HG02623 (cell line): ENCODE results near the gene CNIH2.
A peak's percentile ranks its signal among the peaks of the same experiment; 100 is the strongest.

Source experiments
- ATAC-seq: cut with Tn5 transposase; IDR thresholded peaks from one replicate; pipeline ENCODE4 v1.9.1; 2021; ENCODE audit warnings: moderate library complexity; ENCODE audit not compliant: unreplicated experiment

The CNIH2 gene

DNA sequence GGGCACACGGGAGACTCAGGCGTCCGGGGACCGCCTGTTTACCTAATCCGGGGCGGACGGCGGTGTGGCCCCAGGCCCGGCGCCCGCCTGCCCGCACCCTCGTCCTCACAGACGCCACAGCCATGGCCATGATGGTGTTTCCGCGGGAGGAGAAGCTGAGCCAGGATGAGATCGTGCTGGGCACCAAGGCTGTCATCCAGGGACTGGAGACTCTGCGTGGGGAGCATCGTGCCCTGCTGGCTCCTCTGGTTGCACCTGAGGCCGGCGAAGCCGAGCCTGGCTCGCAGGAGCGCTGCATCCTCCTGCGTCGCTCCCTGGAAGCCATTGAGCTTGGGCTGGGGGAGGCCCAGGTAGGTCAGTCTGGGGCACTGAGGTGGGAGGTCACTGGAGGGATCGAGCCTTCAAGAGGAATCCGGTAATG is 19.5 kb upstream of the CNIH2 start:
- no peak for ATAC-seq

DNA sequence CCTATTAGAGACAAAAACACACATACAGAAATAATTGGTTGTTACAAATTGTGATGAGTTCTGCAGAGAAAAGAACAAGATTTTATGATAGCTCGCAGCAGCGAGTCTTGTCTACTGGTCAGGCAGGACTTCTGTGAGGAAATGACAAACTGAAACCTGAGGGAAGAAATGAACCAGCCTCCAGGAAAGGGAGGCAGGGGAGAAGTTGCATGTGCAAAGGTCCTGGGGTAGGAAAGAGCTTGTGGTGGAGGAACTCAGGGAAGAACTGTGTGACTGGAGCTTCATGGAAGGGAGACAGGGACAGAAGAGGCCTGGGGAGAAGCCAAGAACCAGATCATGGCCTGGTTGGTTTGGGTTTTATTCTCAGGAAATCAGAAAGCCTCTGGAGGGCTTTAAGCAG is 18.8 kb upstream of the CNIH2 start:
- no peak for ATAC-seq

DNA sequence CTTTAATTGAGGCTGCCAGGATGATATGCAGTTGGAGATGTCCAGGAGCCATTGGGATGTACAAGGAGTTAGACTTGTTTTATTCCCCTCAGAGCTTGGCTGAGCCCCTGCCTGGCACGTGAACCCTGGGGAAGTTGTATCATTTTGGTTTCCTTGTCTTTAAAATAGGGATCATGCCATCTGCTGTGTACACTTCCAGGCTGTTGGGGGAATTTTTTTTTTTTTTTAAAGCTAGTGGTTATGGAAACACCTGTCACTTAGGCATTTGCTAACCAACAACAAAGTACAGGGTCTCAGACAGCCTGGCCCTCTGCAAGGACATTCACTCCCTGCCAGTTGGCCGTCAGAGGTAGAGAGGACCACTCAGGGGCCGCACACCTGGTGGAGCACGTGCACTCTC is 18.0 kb upstream of the CNIH2 start:
- ATAC-seq, result no peak

DNA sequence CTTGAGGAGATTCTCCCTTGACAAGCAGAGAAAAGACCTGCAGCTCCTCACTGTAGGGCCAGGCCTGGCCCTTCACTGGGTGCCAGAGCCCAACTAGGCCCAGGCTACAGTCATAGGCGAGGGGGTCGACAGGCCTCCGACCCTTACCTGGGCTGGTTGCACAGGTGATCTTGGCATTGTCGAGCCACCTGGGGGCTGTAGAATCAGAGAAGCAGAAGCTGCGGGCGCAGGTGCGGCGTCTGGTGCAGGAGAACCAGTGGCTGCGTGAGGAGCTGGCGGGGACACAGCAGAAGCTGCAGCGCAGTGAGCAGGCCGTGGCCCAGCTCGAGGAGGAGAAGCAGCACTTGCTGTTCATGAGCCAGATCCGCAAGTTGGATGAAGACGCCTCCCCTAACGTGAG is 16.4 kb upstream of the CNIH2 start:
- ATAC-seq, result no peak

DNA sequence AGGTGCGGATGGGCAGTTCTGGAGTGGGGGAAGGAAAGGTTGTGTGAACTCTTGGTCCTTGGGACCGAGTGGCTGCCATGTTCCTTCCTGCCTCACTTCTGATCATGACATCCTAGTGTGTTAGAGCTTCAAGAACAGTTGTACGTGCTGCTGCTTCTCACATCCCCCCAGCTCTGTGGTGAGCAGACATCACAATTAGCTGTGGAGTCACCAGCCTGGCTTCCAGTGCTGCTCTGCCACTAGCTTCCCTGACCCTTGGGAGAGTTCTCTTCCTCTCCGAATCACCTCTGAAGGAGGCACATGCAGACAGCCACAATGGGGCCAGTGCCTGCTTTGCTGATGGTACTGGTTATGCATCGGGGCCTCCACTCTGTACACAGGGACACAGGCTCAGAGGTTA is 15.8 kb upstream of the CNIH2 start:
- no peak for ATAC-seq

DNA sequence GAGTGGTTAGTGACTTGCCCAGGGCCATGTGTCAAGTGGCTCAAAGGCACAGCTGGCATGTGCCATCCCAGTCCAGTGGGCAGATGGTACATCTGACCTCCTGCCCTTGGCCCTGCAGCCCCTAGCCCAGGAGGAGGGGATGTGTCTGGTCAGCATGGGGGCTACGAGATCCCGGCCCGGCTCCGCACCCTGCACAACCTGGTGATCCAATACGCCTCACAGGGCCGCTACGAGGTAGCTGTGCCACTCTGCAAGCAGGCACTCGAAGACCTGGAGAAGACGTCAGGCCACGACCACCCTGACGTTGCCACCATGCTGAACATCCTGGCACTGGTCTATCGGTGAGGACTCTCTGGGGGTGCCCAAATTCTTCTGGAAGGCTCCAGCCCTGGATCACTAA is 15.3 kb upstream of the CNIH2 start:
- no peak for ATAC-seq

DNA sequence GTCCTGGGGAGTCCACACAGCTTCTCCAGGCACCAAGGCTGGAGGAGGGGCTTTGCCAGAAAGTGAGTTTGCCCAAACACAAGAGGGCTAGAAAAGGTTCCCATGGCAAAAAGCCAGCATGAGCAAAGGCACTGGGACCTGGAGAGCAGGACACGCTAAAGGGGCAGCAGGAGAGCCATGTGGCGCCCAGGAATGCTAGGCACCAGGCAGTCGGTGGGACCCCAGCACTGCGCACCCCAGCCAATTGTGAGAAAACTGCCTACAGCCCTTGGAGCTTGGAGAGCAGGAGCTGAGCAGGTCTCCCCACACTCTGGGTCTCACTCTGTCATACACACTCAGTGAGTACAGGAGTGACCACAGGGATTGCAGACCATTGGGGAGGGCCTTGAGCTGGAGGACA is 14.7 kb upstream of the CNIH2 start:
- no peak for ATAC-seq

DNA sequence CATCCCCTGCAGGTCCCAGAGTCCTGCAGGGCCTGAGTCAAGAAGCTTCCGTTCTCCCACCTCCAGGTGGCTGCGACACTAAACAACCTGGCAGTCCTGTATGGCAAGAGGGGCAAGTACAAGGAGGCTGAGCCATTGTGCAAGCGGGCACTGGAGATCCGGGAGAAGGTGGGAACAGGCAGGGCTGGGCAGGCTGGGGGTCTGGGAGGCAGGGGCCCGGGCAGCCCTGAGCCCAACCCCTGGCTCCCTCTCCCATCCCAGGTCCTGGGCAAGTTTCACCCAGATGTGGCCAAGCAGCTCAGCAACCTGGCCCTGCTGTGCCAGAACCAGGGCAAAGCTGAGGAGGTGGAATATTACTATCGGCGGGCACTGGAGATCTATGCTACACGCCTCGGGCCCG is 14.2 kb upstream of the CNIH2 start:
- no peak for ATAC-seq

DNA sequence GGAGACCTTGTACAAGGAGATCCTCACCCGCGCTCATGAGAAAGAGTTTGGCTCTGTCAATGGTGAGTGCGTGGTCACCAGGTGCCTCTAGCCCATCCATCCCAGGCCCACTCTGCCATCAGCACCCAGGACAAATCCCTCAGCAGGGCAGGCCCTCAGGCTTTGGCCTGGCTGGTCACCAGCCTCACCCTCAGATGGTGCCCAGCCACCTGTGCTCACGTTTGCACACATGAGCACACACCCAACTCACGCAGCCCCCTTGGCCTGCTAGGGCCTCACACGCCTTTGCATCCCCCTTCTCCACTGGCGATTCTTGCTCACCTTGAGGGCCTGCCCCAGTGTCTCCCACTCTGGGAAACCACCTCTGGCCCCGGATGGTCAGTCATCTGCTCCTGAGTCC is 13.6 kb upstream of the CNIH2 start:
- ATAC-seq, result no peak

DNA sequence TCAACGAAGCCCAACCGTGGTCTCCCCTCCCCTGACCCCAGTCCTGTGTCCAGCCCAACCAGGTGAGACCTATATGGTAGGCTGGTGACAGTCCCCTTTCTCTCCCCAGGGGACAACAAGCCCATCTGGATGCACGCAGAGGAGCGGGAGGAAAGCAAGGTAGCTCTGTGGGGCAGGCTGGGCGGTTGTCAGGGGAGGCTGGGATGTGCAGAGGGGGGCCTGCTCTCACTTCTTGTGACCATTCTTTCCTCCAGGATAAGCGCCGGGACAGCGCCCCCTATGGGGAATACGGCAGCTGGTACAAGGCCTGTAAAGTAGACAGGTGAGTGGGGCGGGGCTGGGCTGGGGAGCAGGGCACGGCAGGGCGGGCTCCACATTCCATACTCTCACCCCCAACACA is 13.1 kb upstream of the CNIH2 start:
- no peak for ATAC-seq

DNA sequence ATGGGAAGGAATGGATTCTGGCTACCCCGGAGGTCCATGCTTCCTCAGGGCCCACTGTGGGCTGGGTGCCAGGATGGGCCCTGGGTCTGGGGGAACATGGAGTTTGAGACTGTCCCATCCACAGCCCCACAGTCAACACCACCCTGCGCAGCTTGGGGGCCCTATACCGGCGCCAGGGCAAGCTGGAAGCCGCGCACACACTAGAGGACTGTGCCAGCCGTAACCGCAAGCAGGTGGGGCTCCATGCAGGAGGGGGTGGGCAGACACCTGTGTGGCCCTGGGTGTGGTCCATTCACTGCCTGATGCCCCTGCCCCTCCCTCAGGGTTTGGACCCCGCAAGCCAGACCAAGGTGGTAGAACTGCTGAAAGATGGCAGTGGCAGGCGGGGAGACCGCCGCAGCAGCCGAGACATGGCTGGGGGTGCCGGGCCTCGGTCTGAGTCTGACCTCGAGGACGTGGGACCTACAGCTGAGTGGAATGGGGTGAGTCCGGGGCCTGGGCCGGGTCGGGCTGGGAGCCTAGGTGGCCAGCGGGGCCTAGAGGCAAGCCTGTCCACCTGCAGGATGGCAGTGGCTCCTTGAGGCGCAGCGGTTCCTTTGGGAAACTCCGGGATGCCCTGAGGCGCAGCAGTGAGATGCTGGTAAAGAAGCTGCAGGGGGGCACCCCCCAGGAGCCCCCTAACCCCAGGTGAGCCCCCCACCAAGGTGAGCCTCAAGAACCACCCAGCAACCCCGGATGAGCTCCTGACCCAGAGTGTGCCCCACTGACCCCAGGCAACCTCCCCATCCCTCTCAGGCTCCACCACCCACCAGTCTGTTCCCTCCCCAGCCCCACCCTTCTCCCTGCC is 12.2 kb upstream of the CNIH2 start:
- ATAC-seq, result no peak

DNA sequence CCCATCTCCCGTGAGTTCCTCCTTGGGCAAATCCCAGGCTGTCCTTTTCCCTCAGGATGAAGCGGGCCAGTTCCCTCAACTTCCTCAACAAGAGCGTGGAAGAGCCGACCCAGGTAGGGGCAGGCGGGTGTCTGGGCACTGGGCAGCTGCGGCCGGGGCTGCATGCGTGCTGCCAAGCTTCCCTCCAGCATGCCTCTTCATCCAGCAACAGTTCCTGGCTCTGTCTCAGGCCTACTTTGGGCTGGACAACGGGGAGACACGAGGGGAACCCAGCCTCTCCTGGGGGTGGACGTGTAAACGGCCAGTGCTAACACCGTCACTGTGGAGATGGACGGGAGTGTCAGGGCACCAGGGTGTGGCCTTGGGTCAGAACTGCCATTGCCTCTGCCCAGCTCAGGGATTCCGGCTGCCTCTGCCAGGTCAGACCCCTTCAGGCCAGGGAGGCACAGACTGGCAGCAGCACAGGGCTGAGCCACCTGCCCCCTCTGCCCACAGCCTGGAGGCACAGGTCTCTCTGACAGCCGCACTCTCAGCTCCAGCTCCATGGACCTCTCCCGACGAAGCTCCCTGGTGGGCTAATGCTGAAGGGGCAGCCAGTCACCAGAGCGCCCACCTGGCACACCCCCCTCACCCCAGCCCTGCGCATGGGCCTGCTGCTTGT is 11.5 kb upstream of the CNIH2 start:
- ATAC-seq, result no peak

DNA sequence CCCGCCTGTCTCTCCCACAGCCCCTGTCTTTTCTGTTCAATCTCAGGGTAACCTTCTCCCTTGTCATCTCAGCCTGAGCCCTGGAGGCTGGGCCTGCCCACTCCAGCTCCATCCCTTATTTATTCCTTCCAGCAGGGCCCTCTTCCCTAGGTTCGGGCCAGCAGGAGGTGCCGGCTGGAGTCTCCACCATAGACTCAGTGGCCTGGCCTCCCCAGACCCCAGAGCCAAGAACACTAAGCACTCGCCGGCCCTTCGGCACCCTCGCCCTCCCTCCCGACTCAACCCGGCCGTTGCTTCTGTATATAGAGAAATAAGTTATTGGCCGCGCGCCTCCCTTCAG is 11.0 kb upstream of the CNIH2 start:
- ATAC-seq, result no peak

DNA sequence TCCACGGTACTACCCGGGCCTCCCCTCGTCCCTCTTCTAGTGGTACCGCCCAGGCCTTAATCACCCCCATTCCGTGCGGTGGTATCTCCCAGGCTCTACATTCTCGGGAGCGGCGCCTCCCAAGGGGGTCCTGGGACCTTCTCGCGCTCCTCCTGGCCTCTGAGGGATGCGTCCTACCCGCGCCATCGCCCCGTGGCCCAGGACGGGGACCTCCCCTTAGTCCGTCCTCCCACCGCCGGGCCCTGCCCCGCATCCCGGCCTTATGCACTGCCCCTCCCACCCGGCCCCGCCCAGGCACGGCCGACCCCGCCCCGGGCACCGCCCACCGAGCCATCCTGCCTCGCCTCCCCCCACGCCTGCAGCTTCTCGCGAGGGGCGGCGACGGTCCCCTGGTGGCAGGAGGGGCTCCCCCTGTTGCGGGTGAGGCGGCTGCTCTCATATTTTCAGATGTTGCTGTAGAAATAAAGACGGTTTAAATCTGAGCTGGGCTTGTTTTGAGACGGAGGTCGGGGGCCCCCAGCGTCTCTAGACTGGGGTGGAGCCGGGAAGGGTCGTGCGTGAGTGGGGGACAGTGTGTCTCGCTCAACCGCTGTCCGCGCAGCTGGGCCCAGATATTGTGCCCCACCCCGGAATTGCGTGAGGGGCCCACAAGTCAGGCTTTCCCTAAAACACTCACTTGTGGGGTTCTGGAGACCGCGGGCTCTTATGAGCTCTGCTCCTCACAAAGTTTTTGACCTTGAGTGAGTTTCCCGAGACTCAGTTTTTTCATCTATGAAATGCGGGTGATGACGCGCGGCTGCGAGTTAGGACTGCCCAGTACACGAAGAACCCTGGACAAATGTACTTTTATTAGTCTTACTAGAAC is 10.4 kb upstream of the CNIH2 start:
- ATAC-seq, result peak; percentile 38

DNA sequence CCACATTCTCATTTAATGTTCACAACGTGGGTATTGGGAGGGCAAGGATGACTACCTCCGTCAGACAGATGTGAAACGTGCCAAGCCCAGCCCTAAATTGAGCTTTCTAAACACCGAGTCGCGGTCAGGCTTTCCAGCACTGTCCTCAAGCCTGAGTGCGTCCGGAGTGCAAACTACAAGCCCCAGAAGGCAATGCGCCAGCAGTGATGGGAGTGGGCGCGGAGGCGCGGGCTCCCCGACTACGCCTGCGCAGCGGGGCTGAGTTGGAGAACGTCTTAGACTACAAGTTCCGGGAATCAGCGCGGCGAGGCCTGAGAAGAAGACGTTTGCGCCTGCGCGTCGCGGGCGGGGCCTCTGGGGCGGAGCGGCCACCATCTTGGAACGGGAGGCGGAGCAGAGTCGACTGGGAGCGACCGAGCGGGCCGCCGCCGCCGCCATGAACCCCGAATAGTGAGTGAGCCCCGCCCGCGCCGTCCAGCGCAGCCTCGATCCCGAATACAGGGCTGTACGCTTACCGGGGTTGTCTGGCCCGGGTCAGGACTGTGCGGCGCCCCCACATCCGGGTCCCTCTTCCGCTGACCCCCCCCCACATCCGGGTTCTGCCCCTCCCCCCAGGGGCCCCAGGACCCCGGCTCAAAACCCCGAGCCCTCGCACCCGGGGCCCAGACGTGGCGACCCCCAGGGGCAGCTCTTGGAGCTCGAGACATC is 9.6 kb upstream of the CNIH2 start, which contains the start of gene RAB1B:
TSS of gene RAB1B (plus strand) at position 396 of the 708 bp plus-strand sequence. CDS start at position 437, 41 bp downstream.
- peak; percentile 78 for ATAC-seq

DNA sequence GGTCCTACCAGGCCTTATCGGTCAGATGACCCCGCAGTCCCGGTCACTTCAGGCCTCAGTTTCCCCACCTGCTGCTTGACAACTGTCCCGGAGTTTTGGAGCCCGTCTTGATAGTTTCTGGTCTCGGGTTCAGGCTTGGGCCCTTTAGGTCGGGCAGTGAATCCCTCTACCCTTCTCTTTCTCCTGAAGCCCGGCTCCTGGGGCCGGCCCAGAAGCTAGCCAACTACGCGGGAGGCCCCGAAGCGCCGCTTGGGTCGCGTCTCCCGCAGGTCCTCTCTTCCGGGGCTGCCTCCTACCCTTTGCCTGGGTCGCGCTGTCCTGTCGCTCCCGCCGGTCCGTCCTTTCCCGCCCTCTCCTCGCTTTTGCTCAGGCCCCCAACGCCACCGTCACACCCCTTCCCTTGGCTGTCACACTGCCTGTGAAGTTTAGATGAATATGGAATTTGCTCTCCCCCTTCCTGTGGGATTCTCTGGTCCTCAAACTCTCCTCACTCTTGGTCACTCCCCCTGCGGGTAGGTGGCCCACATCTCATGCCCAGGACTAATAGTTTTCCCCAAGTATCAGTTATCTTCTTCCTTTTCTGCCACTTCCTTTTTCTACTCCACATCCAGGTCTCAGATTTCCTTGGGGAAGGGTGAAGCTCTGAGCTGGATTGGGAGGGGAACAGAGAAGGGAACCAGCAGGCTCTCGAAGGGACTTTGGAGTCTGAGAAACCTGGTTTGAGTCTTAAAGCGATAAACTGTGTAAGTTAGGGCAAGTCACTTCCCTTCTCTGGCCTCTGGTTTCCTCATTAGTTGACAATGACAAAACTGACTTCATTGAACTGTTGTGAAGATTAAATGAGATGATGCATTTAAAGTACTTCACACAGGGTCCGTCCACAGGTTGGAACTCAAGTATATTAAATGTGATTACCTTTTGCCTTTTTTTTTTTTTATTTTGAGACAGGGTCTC is 8.7 kb upstream of the CNIH2 start:
- no peak for ATAC-seq

DNA sequence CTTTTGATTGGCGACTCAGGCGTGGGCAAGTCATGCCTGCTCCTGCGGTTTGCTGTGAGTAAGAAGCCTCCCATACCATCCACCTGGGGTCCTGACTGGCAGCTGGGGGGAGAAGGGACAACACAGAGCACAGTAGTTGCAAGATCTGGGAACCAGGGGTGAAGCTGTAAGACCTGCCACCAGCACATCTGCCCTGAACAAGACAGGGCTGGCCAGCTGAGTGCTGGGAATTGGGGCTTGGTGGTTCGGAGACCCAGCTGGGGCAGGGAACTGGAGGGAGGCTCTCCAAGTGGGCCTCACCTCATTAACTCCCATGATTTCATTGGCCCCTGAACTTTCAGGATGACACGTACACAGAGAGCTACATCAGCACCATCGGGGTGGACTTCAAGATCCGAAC is 6.2 kb upstream of the CNIH2 start:
- ATAC-seq, result no peak

DNA sequence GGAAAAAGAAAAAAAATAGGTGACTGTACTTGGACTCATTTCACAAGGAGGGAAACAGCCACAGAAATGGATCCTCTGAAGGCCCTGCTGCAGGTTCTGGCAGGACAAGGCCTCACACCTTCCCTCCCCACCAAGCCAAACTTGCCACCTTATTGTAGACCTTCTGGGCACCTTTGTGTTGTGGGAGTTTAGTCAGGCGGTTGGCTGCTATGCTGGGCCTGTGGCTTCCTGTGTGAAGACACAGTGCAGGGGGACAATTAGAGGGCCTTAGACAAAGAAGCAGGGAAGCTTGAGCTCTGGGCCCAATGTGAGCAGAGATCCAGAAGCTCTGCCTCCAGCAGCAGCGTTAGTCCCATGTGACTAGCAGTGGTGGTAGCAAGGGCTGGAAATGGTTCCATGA is 5.4 kb upstream of the CNIH2 start:
- no peak for ATAC-seq

DNA sequence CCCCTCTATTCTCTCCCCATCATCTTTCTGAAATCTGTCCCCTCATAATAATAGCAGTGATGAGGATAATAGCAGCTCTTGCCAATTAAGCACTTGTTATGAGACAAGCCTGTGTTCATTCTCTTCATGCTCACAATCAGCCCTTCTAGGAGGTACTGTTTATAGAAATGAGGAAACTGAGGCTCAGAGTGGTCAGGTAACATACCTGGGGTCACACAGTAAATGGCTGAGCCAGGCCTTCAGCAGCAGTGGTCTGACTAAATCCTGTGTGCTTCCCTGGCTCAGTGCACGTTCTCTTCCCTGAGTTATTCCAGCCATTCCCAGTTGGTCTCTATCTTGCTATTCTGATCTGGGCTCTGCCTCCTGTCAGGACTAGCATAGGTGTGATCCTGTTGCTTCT is 3.8 kb upstream of the CNIH2 start:
- ATAC-seq, result no peak

DNA sequence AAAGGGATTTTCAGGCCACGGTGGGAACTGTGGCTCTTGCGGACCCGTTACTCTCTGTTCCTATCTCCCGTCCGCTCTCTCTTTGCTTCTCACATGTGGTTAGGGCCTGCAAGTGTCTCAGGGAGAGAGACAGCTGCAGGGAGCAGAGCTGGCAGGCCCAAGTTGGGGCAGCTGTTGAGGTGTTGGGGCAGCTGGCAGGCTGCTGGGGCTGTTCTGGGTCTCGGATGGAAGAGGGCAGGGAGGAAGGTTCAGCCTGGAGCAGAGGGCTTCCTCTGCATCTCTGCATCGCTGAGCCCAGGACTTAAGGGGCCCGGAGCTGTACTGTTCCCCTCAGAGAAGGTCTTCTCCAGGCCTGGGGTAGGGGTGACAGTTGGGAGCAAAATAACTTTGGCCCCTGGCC is 2.6 kb upstream of the CNIH2 start:
- no peak for ATAC-seq
